ENCODE measurements around the gene ANKS1B.
"Not testable (repeated sequence)": the region's sequence is repeated elsewhere in the genome, so short reads cannot be mapped to it uniquely, and the experiment has no call there.

ANKS1B gene

DNA sequence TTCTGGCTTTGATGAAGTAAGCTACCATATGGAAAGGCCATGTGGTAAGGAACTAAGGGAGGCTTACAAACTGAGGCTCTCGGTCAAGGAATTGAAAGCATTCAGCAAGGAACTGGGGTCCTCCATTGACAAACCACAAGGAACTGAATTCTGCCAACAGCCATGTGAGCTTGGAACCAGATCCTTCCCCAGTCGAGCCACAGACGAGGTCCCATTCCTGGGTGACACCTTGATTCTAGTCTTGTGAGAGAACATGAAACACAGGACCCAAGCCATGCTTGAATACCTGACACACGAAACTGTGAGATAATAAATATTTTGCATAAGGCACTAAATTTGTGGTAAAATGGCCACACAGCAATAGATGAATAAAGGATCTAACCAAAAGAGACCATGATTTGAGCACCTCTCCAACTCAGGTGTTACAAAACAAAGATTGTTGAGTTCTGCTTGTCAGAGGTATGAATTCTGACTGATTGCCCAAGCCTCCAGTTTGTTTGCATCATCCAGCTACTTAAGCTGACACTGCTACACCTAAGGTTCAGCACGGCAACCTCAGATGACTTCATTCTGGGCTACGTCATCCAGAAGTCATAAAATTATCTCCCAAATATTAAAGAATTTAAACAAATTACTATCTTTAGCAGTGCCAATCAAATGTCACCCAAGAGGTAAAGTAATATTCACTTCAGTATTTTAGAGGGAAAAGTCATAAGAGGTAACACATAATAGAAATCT lies 277.8 kb downstream of the ANKS1B start:
- ATAC-seq (ENCODE audit: low read depth) = no peak
- Mint-ChIP-seq H3K36me3 (no peaks in the 10 kb centered on the region), H3K4me3 (no peak overlapping the region), H3K27me3 (no peaks in the 10 kb centered on the region), H3K27ac (no peak overlapping the region), H3K4me1 (no peaks in the 10 kb centered on the region), H3K9me3 (peaks cover 5% of the 10 kb centered on the region)
- no peak for DNase-seq (ENCODE audit: low spot score in 2 of 2)

DNA sequence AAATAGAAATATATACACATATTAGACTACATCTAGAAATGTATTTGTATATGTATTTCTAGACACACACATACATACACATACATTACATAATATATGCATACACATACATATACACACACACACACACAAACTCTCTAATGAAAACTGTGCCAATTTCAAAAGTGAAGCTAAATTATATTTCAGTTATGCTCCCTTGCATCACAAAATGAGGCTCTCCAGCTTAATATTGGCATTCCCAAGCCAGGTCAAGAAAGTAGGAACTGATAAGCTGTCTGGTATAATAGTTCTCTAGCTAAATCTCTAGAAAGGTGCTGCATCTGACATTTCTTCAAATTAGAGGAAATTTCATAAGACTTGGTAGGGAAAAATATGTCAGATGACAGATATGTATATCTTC lies 280.3 kb downstream of the ANKS1B start:
- Mint-ChIP-seq H3K36me3 (no peaks in the 10 kb centered on the region), H3K9me3 (peaks cover 4% of the 10 kb centered on the region), H3K4me1 (no peaks in the 10 kb centered on the region), H3K27ac (no peak overlapping the region), H3K27me3 (no peaks in the 10 kb centered on the region), H3K4me3 (no peak overlapping the region)
- DNase-seq (ENCODE audit: low spot score in 2 of 2) (no peak), ATAC-seq (ENCODE audit: low read depth) (no peak)

DNA sequence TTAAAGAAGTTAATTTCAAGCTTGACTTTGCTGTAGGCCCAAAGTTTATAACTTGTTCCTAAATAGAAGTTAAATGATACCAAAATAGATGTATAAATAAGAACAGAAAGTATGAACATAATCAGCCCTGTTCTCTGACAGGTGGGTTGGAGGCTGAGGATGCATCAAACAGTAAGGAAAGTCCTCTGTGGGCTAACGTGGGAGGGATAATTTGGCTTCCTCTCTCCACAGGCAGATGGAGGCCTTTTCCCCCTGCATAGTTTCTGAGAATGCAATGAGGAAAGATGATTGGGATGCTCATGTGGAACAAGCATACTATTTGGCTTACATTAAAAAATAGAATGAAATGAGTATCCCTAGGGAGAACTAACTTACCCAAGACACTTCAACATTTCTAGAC lies 280.7 kb downstream of the ANKS1B start:
- H3K27me3 Mint-ChIP-seq = no peaks in the 10 kb centered on the region
- ATAC-seq (ENCODE audit: low read depth) (no peak), DNase-seq (ENCODE audit: low spot score in 2 of 2) (no peak)
- peaks cover 4% of the 10 kb centered on the region for H3K9me3 Mint-ChIP-seq
- no peak overlapping the region for H3K4me3 Mint-ChIP-seq
- no peaks in the 10 kb centered on the region for H3K4me1 Mint-ChIP-seq
- H3K36me3 Mint-ChIP-seq = no peaks in the 10 kb centered on the region
- H3K27ac Mint-ChIP-seq = no peak overlapping the region

DNA sequence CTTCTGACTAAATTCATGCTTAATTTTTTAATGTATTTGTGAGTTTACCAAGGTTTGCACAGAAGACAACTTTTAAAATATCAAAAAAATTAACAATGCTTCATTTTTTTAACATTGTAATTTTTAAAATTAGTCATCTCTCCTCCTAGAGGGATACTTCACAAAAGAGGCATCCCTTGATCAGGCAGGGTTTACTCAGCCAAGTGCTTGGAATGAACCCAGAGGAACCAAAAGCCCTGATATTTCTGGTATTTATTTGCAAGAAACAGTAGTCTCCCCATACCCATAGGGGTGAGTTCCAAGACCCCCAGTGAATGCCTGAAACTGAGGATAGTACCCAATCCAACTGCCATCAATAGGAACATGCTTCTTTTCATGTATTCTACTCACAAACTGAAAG lies 284.7 kb downstream of the ANKS1B start:
- ATAC-seq (ENCODE audit: low read depth) (no peak), DNase-seq (ENCODE audit: low spot score in 2 of 2) (no peak)
- Mint-ChIP-seq H3K9me3 (peaks cover 6% of the 10 kb centered on the region), H3K27me3 (no peaks in the 10 kb centered on the region), H3K4me1 (no peaks in the 10 kb centered on the region), H3K27ac (no peak overlapping the region), H3K4me3 (no peak overlapping the region), H3K36me3 (no peaks in the 10 kb centered on the region)

DNA sequence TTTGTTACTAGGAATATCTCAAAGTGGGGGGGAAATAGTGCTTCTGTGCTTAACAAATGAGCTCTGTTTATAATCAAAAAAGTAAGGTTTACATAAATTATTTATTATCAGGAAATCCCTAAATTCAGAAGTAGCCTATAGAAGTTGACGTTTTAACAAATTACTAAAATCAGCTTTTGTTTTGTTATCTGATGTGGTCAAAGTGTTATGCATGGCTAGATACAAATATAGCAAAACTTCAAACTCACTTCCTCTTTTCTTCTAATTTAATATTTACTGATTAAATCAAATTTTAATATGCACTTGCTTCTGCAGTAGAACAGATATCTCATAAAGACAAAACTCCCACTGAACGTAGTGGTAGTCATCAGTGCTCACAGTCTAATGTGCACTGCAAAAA lies 289.7 kb downstream of the ANKS1B start:
- Mint-ChIP-seq H3K4me1 (no peaks in the 10 kb centered on the region), H3K9me3 (peaks cover 9% of the 10 kb centered on the region), H3K36me3 (no peaks in the 10 kb centered on the region), H3K4me3 (no peak overlapping the region), H3K27me3 (no peaks in the 10 kb centered on the region), H3K27ac (no peak overlapping the region)
- ATAC-seq (ENCODE audit: low read depth) (no peak), DNase-seq (ENCODE audit: low spot score in 2 of 2) (no peak)

DNA sequence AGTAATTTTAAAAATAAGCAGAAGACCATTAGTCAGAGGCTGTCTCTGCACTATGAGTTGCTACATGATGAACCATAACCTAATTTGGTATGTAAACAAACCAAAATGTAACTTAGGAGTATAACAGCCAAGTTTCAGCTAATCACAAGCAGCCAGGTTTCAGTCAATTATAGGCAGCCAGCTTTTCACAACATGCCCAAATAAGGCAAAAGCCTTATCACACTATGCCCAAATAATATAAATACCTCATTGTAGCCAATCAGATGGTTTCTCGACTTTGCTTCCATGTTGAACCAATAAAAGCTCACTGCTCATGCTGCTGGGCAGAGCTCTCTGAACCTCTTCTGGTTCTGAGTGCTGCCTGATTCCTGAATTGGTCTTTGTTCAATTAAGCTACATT lies 298.6 kb downstream of the ANKS1B start:
- ATAC-seq (ENCODE audit: low read depth) (no peak), DNase-seq (ENCODE audit: low spot score in 2 of 2) (no peak)
- no peaks in the 10 kb centered on the region for H3K27me3 Mint-ChIP-seq
- H3K9me3 Mint-ChIP-seq = peaks cover 12% of the 10 kb centered on the region
- H3K27ac Mint-ChIP-seq = no peak overlapping the region
- H3K36me3 Mint-ChIP-seq = no peaks in the 10 kb centered on the region
- H3K4me1 Mint-ChIP-seq = no peaks in the 10 kb centered on the region
- H3K4me3 Mint-ChIP-seq = no peak overlapping the region

DNA sequence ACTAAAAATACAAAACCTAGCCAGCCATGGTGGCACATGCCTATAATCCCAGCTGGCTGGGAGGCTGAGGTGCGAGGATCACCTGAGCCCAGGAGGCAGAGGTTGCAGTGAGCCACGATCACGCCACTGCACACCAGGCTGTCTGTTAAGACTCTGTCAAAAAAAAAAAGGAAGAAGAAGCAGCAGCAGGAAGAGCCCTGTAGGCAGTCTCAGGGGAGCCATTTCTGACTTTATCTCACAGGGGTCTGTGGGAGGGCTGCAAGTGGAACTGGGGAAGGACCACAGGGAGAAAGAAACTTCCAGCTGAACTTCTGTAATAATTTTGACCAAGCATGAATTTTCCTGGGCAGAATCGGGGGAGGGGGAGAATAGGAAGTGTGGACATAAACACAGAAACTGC lies 304.5 kb downstream of the ANKS1B start:
- no peak overlapping the region for H3K4me3 Mint-ChIP-seq
- ATAC-seq (ENCODE audit: low read depth) (no peak), DNase-seq (ENCODE audit: low spot score in 2 of 2) (no peak)
- no peaks in the 10 kb centered on the region for H3K4me1 Mint-ChIP-seq
- H3K27ac Mint-ChIP-seq = no peak overlapping the region
- peaks cover 5% of the 10 kb centered on the region for H3K9me3 Mint-ChIP-seq
- H3K27me3 Mint-ChIP-seq = no peaks in the 10 kb centered on the region
- no peaks in the 10 kb centered on the region for H3K36me3 Mint-ChIP-seq

DNA sequence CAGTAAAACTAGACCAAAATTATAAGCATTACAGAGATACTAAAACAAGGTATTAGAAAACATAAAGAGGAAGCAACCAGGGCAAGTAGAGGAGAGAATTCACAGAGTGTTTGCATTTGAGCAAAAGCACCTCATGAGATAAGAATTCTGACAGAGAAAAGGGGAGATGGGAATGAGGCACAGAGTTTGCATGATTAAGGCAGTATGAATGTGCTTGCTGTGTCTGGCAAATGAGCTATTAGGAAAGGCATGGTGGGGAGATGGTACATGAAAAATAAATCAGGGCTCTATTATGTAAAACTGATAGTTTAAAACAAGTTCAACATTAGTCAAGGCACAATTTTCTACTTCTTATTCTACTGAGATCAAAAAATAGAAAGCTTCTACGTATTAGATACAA lies 314.1 kb downstream of the ANKS1B start:
- Mint-ChIP-seq H3K4me3 (no peak overlapping the region), H3K36me3 (no peaks in the 10 kb centered on the region), H3K27me3 (no peaks in the 10 kb centered on the region), H3K9me3 (peaks cover 10% of the 10 kb centered on the region), H3K4me1 (no peaks in the 10 kb centered on the region), H3K27ac (no peak overlapping the region)
- no peak for DNase-seq (ENCODE audit: low spot score in 2 of 2)
- no peak for ATAC-seq (ENCODE audit: low read depth)

DNA sequence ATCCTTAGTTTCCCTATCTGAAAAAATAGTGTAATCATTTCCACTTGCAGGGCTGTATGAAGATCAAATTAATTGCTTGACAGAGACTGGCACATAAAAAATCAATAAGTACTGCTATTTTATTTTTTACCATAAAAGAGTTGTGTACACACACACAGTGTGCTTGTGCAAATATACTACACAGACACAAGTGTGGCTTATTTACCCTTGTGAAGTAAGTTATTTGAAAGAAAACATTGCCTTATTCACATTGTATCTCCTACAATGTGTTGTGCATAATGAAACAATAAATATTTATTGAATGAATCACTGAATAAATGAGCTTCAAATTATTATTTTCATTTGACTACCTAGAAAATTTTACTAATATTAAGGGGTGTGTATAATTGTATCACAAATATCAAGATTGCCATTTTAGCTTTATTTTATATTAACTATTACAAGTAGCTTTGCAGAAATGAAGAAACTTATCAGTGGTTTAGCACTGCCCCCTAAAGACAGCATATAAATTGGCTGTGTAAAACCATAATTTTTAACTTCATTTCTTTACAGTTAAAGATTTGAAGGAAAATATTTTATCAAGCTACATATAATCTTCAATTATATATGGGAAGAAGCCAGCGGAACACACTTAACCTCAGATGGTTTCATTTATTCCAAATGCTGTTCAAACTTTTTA lies 325.9 kb downstream of the ANKS1B start:
- no peak overlapping the region for H3K4me3 Mint-ChIP-seq
- H3K36me3 Mint-ChIP-seq = no peaks in the 10 kb centered on the region
- no peak for DNase-seq (ENCODE audit: low spot score in 2 of 2)
- no peak overlapping the region for H3K27ac Mint-ChIP-seq
- no peak for ATAC-seq (ENCODE audit: low read depth)
- peaks cover 1% of the 10 kb centered on the region for H3K9me3 Mint-ChIP-seq
- H3K4me1 Mint-ChIP-seq = no peaks in the 10 kb centered on the region
- no peaks in the 10 kb centered on the region for H3K27me3 Mint-ChIP-seq

DNA sequence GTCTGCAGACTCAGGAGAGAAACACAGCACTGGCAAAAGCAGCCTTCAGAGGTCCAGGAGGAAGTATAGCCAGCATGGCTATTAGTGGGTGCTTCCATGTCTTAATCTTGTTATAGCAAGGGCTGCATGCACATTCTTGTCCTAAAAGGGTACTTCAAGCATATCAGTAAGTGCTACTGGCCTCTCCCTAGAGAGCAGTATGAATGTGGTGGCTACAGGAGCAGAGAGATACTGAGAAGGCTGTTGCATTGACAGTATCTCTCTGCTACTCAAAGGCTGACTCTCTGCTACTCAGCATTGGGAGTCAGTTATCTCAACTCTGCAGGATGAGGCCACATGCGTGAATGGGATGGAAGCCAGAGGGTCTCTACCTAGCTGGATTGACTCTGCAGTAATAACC lies 335.2 kb downstream of the ANKS1B start:
- Mint-ChIP-seq H3K4me3 (no peak overlapping the region), H3K9me3 (no peaks in the 10 kb centered on the region), H3K36me3 (no peaks in the 10 kb centered on the region), H3K27me3 (no peaks in the 10 kb centered on the region), H3K27ac (no peak overlapping the region), H3K4me1 (no peaks in the 10 kb centered on the region)
- ATAC-seq (ENCODE audit: low read depth) (no peak), DNase-seq (ENCODE audit: low spot score in 2 of 2) (no peak)

DNA sequence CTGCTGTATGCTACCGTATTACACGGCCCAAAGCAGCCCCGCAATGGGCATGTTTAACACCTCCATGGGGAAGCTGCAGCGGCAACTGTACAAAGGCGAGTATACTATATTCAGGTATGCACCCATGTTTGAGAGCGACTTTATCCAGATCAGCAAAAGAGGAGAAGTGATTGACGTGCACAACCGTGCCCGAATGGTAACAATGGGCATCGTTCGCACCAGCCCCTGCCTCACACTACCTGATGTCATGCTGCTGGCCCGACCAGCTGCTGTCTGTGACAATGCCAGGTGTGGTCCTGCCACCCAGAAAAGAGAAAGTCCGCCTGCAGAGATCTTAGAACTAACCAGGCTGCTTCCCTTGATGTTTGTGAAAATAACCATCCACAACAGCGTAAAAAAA lies 336.6 kb downstream of the ANKS1B start:
- no peaks in the 10 kb centered on the region for H3K27me3 Mint-ChIP-seq
- DNase-seq (ENCODE audit: low spot score in 2 of 2) (no peak), ATAC-seq (ENCODE audit: low read depth) (no peak)
- H3K4me3 Mint-ChIP-seq = no peak overlapping the region
- no peak overlapping the region for H3K27ac Mint-ChIP-seq
- H3K36me3 Mint-ChIP-seq = no peaks in the 10 kb centered on the region
- H3K9me3 Mint-ChIP-seq = no peaks in the 10 kb centered on the region
- no peaks in the 10 kb centered on the region for H3K4me1 Mint-ChIP-seq

DNA sequence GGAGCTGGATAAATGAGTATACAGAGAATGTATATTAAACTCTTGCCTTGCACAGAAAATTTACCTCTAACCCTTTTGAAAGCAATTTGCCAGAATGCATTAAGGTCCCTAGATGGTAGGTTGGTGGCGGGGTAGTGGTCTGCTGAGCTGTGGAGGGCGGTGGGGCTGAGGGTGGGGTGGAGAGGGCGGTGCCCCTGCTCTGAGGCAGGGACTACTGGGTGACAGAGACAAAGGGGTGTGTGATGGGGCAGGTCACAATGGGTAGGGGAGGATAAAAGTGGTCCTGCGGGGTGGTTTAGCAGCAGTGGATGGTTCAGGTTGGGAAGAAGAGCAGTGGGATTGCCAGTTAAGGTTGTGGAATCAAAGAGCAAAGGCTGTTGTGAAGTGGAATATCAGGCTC lies 337.3 kb downstream of the ANKS1B start, which contains the start of gene GARIN6:
TSS of gene GARIN6 (plus strand) at position 301 of the 400 bp plus-strand sequence. CDS start 422 bp downstream, outside the sequence.
- ATAC-seq (ENCODE audit: low read depth) = no peak
- DNase-seq (ENCODE audit: low spot score in 2 of 2) = no peak
- Mint-ChIP-seq H3K27me3 (no peaks in the 10 kb centered on the region), H3K4me1 (no peaks in the 10 kb centered on the region), H3K4me3 (no peak within 1 kb of the TSS), H3K9me3 (no peaks in the 10 kb centered on the region), H3K36me3 (no peaks in the 10 kb centered on the region), H3K27ac (no peak within 1 kb of the TSS)

DNA sequence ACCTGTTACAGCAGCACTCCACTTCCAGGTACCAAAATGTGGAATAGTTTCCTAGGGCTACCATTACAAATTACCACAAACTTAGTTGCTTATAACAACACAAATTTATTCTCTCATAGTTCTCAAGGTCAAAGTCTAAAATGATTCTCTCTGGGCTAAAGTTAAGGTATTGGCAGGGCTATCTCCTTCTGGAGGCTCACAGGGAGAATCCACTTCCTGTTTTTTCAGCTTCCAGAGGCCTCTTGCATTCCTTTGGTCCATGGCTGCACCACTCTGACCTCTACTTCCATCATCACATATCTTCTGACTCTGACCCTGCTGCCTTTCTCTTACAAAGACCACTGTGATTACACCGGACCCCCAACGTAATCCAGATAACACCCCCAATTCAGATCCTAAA lies 340.1 kb downstream of the ANKS1B start:
- ATAC-seq (ENCODE audit: low read depth) (no peak), DNase-seq (ENCODE audit: low spot score in 2 of 2) (no peak)
- H3K4me3 Mint-ChIP-seq = no peak overlapping the region
- H3K36me3 Mint-ChIP-seq = no peaks in the 10 kb centered on the region
- H3K4me1 Mint-ChIP-seq = no peaks in the 10 kb centered on the region
- H3K27ac Mint-ChIP-seq = no peak overlapping the region
- H3K9me3 Mint-ChIP-seq = no peaks in the 10 kb centered on the region
- no peaks in the 10 kb centered on the region for H3K27me3 Mint-ChIP-seq

DNA sequence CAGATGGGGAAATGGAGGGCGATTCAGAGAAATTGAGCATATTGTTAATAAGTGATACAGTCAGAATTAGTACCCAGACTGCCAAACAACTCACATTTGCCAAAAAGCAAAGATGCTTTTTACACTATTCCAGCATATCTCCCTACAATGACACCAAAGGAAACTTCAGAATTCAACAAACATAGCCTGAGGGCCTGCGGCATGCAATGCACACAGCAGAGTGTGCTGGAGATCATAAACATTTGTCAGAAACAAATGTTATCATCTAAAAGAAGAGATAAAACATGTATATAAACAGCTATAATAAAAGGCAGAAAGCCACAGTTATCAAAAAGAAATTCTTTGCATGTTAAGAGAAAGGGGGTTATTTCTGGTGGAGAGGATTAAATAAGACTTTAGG lies 357.3 kb downstream of the ANKS1B start:
- H3K27me3 Mint-ChIP-seq = no peaks in the 10 kb centered on the region
- no peaks in the 10 kb centered on the region for H3K4me1 Mint-ChIP-seq
- H3K36me3 Mint-ChIP-seq = no peaks in the 10 kb centered on the region
- H3K9me3 Mint-ChIP-seq = peaks cover 1% of the 10 kb centered on the region
- DNase-seq (ENCODE audit: low spot score in 2 of 2) = no peak
- no peak overlapping the region for H3K27ac Mint-ChIP-seq
- no peak overlapping the region for H3K4me3 Mint-ChIP-seq
- no peak for ATAC-seq (ENCODE audit: low read depth)

DNA sequence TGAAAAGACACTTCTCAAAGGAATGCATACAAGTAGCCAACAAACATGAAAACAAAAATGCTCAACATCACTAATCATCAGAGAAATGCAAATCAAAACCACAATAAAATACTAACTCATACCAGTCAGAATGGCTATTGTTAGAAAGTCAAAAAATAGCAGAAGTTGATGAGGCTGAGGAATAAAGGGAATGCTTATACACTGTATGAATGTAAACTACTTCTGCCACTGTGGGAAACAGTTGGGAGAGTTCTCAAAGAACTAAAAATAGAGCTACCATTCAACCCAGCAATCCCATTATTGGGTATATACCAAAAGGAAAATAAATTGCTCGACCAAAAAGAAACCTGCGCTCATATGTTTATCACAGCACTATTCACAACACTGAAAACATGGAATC lies 360.1 kb downstream of the ANKS1B start:
- ATAC-seq (ENCODE audit: low read depth); H3K4me3 Mint-ChIP-seq; H3K9me3 Mint-ChIP-seq; H3K36me3 Mint-ChIP-seq; H3K4me1 Mint-ChIP-seq; DNase-seq (ENCODE audit: low spot score in 2 of 2); H3K27ac Mint-ChIP-seq; H3K27me3 Mint-ChIP-seq: not testable (repeated sequence)

All from memory B cell (primary cell).